CD4-positive, alpha-beta T cell treated with Interferon alpha-2 for 1 hour (primary cell): ENCODE results near the gene GOLGA5.
A peak's percentile ranks its signal among the peaks of the same experiment; 100 is the strongest.
"Not testable (repeated sequence)": the region's sequence is repeated elsewhere in the genome, so short reads cannot be mapped to it uniquely, and the experiment has no call there.

Experiments
- DNase-seq, 2 donors: peaks; one replicate each; pipeline ENCODE4 v3.0.0-alpha.2; 2020 to 2022

The GOLGA5 gene

DNA sequence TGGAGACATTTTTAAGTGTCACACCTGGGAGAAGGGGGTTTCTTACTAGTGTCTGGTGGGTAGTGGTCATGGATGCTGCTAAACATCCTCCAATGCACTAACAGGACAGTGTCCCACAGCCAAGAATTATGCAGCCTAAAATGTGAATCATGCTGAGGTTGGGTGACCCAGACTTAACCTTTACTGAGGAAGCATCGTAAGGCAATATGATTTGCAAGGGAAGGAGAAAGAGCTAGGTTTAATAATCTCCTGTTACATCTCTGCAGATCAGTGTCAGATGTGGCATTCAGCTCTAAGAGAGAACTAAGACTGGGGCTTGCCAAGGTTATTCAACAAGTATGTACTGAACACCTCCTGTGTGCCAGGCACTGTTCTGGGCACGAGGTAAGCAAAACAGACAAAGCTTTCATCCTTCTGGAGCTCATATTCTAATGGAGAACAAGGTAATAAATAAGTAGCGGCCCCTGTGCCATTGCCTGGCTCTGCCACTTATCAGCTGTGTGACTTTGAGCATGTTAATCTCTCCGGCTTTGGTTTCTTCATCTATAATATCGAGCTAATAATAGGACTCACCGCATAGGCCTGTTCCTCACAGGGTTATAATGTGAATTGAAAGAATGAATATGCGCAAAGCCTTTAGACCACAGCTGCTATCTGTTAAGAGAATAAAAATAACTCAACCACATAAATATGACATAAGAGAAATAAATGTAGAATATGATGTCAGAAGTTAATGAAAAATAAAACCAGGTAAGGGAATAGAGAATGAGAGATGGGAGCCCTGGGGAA is 13.5 kb upstream of the GOLGA5 start:
- DNase-seq: no peak

- DNase-seq: no peak
Observed at GRCh38 chr14:92781350-92781749, 12.8 kb upstream of the GOLGA5 start.

DNA sequence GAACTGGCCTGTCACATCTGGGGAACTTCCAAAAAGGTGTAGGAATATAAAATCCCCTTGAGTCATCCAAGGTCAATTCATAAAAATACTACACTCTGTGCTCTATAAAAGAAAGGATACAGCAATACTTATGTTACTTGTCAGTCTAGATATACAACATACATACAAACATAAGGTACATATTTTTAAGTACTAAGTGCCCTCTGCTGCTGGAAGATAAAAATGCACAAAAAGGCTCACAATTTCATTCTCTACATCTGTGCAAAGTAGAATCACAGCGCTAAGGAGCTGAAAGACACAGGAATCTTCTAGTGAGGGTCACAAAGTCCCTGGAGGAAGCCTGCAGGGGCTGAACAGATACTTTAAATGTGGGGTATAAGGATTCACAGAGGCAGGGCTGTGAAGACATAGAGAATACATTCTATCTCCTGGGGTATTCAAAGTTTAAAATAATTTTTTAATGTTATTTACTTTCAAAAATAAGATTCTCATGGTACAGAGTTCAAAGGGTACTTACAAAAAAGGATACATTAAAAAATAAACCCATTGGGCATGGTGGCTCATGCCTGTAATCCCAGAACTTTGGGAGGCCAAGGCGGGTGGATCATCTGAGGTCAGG is 10.2 kb upstream of the GOLGA5 start:
- DNase-seq: peak; percentile 42 to 68

- no peak for DNase-seq
Observed at GRCh38 chr14:92785667-92786426, 8.3 kb upstream of the GOLGA5 start.

- no peak for DNase-seq
Observed at GRCh38 chr14:92786427-92786756, 7.7 kb upstream of the GOLGA5 start.

DNA sequence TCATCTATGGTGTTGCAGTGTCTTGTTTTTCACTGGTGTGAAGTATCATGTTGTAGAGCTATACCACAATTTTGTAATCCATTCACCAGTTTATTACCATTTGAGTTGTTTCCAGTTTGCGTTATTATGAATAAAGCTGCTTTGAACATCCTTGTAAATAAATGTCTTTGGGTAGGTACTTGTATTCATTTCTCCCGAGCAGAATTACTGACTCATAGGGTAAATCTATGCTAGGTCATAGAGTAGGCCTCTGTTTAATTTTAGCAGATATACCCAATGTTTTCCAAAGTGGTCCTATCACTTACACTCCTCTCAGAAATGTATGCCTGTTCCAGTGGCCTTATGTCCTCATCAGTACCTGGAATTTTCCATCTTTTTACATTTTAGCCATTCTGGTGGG is 6.6 kb upstream of the GOLGA5 start:
- no peak for DNase-seq

GRCh38 chr14:92789457-92790089 is 4.5 kb upstream of the GOLGA5 start:
- DNase-seq: no peak

GRCh38 chr14:92792885-92793284 is 1.2 kb upstream of the GOLGA5 start:
- no peak for DNase-seq

- DNase-seq: no peak
Observed at GRCh38 chr14:92794547-92794941, 439 bp downstream of the GOLGA5 start.

DNA sequence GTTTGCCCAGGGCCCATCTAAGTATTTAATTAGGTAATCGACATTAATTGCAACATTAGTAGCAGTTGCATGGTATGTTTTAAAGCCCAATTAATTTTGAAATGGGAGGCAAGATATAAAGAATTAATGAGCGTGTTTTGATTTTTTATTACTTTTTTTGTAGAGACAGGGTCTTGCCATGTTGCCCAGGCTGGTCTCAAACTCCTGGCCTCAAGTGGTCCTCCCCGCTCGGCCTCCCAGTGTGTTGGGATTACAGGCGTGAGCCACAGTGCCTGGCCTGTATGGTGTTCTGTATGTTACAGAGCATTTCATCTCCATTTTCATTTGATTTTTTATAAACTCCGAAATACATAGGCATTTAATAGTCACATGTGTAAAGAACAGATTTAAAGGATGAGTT is 856 bp downstream of the GOLGA5 start:
- DNase-seq: no peak

DNA sequence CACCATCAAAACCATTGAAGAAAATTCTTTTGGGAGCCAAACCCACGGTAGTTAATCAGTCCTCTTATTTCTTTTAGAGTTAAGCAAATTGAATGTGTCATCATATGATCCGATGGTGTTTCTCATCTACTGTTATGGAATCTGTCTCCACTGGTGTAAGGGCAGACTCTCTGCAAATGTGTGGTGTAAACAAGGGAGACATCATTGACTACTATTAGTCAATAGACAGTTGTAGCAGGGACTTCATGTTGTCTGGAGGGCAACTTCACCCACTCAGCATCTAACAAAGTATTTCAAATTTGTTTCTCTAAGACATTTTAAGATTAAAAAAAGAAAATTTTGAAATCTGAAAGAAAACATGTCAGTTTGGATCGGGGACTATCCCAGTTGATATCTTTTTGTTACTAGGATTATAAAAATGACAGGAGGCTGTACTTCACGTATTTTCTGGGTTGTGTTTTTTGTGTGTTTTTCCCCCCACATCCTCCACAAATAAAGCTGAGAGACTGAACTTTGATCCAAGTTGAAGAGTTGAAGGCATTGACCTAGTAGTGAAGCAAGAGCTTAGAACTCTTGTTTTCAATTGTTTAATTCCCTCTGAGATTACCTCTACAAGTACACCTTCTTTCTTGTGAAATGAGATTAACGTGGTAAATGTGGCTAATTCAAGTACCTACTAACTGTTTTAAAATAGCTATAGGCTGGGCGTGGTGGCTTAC is 4.0 kb downstream of the GOLGA5 start:
- no peak for DNase-seq

DNA sequence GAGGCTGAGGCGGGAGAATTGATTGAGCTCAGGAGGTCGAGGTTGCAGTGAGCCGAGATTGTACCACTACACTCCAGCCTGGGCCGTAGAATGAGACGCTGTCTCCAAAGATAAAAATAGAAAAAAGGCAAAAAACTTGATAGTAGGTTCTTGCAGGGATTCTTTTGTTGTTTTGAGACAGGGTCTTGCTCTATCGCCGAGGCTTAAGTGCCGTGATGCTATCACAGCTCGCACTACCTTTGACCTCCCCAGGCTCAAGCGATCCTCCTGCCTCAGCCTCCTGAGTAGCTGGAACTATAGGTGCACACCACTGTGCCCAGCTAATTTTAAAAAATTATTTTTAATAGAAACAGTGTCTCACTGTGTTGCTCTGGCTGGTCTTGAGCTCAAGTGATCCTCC is 4.7 kb downstream of the GOLGA5 start:
- no peak for DNase-seq

- no peak for DNase-seq
Observed at GRCh38 chr14:92800012-92800411, 5.9 kb downstream of the GOLGA5 start.

GRCh38 chr14:92800525-92800924 is 6.4 kb downstream of the GOLGA5 start:
- DNase-seq: no peak

- no peak for DNase-seq
Observed at GRCh38 chr14:92801917-92802316, 7.8 kb downstream of the GOLGA5 start.

GRCh38 chr14:92802678-92803077 is 8.6 kb downstream of the GOLGA5 start:
- no peak for DNase-seq

GRCh38 chr14:92813201-92813600 is 19.1 kb downstream of the GOLGA5 start:
- no peak for DNase-seq

GRCh38 chr14:92819011-92819597 is 25.0 kb downstream of the GOLGA5 start:
- no peak for DNase-seq

DNA sequence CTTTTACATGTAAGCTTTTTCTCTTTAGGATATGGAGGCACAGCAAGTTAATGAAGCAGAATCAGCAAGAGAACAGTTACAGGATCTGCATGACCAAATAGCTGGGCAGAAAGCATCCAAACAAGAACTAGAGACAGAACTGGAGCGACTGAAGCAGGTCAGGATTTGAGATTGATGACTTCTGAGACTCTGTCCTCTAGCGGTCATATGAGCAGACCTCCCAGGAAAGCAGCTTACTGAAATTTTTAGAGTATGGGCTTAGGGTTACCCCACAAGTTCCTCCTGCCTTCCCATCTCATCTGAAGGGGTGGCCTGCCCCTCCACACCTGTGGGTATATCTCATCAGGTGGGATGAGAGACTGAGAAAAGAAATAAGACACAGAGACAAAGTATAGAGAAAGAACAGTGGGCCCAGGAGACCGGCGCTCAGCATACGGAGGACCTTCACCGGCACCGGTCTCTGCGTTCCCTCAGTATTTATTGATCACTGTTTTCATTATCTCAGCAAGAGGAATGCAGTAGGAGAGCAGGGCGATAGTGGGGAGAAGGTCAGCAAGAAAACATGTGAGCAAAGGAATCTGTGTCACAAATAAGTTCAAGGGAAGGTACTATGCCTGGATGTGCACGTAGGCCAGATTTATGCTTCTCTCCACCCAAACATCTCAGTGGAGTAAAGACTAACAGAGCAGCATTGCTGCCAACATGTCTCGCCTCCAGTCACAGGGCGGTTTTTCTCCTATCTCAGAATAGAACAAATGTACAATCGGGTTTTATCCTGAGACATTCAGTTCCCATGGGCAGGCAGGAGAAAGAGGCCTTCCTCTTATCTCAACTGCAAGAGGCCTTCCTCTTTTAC is 25.8 kb downstream of the GOLGA5 start:
- not testable (repeated sequence) for DNase-seq

DNA sequence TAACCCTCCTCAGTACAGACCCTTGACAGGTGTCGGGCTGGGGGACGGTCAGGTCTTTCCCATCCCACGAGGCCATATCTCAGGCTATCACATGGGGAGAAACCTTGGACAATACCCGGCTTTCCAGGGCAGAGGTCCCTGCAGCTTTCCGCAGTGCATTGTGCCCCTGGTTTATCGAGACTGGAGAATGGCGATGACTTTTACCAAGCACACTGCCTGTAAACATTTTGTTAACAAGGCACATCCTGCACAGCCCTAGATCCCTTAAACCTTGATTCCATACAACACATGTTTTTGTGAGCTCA is 26.4 kb downstream of the GOLGA5 start:
- DNase-seq: not testable (repeated sequence)

DNA sequence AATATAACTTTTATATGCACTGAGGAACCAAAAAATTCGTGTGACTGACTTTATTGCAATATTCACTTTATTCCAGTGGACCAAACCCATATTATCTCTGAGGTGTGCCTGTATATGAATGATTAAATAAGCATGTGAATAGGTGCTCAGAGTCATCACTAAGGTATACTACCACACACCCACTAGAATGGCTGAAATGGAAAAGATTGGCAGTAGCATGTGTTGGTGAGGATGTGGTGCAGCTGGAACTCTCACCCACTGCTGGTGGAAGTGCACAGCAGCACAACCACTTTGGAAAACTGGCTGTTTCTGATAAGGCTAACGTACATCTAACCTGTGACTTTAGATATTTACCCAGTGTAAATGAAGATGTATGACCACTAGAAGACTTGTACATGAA is 36.8 kb downstream of the GOLGA5 start:
- no peak for DNase-seq
